ENCODE measurements around the gene ATP9B. TPM values are rescaled to one million over a fixed set of nuclear protein-coding genes. Genes with fewer than 3 reads are reported as not detected.
A peak's percentile ranks its signal among the peaks of the same experiment; 100 is the strongest.
"Not testable (repeated sequence)": the region's sequence is repeated elsewhere in the genome, so short reads cannot be mapped to it uniquely, and the experiment has no call there.

ATP9B gene
- total RNA-seq, 1 donor from 2014 or later = 45.3 TPM

GRCh38 chr18:79070486-79070885 is 1.3 kb downstream of the ATP9B start:
- H3K36me3 Mint-ChIP-seq (ENCODE audit: insufficient read depth) = peaks cover 29% of the 10 kb centered on the region
- DNase-seq (ENCODE audit: low spot score, unreplicated experiment) = no peak
- peak overlapping the region; percentile 88 for H3K4me3 Mint-ChIP-seq (ENCODE audit: low read depth)
- TF ChIP-seq, protein P1, sequence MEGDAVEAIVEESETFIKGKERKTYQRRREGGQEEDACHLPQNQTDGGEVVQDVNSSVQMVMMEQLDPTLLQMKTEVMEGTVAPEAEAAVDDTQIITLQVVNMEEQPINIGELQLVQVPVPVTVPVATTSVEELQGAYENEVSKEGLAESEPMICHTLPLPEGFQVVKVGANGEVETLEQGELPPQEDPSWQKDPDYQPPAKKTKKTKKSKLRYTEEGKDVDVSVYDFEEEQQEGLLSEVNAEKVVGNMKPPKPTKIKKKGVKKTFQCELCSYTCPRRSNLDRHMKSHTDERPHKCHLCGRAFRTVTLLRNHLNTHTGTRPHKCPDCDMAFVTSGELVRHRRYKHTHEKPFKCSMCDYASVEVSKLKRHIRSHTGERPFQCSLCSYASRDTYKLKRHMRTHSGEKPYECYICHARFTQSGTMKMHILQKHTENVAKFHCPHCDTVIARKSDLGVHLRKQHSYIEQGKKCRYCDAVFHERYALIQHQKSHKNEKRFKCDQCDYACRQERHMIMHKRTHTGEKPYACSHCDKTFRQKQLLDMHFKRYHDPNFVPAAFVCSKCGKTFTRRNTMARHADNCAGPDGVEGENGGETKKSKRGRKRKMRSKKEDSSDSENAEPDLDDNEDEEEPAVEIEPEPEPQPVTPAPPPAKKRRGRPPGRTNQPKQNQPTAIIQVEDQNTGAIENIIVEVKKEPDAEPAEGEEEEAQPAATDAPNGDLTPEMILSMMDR (IDR thresholded peaks at IDR 0.05; ENCODE audit: unreplicated experiment) = no peak
- H3K9me3 Mint-ChIP-seq (ENCODE audit: low read depth) = peaks cover 35% of the 10 kb centered on the region
- peak overlapping the region; percentile 93 for H3K27ac Mint-ChIP-seq
- H3K27me3 Mint-ChIP-seq = peaks cover 23% of the 10 kb centered on the region
- peaks cover 9% of the 10 kb centered on the region for H3K4me1 Mint-ChIP-seq (ENCODE audit: low read depth)

- DNase-seq (ENCODE audit: low spot score, unreplicated experiment) = no peak
- Mint-ChIP-seq H3K4me3 (ENCODE audit: low read depth) (peak overlapping the region; percentile 88), H3K9me3 (ENCODE audit: low read depth) (peaks cover 32% of the 10 kb centered on the region), H3K27ac (no peak overlapping the region), H3K36me3 (ENCODE audit: insufficient read depth) (peaks cover 32% of the 10 kb centered on the region), H3K4me1 (ENCODE audit: low read depth) (peaks cover 9% of the 10 kb centered on the region), H3K27me3 (peaks cover 17% of the 10 kb centered on the region)
- TF ChIP-seq, protein P1 (IDR thresholded peaks at IDR 0.05; ENCODE audit: unreplicated experiment) = no peak
These were observed 1.8 kb downstream of the ATP9B start for GRCh38 chr18:79071037-79071436.

DNA sequence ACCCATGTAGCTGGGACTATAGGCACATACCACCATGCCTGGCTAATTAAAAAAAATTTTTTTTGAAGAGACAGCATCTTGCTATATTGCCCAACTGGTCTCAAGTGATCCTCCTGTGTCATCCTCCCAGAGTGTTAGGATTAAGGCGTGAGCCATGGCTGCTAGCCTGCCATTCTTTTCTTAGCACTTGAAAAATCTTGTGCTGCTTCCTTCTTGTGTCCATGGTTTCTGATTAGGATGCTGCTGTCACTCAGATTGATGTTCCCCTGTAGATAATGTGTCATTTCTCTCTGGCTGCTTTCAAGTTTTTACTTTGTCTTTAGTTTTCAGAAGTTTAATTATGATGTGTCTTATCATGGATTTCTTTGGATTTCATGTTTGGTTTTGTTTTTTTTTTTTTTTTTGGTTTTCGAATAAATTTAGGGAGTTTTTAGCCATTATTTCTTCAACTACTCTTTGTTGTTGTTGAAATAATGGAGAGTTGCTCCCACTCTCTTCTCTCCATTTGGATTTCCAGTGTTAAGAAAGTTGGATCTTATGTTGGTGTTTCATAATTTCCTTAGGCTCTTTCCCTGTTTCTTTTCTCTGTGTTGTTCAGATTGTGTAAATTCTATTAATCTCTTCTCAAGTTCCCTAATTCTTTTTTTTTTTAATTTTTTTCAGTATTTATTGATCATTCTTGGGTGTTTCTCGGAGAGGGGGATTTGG is 2.5 kb downstream of the ATP9B start:
- H3K4me3 Mint-ChIP-seq (ENCODE audit: low read depth) = peak overlapping the region; percentile 40
- H3K9me3 Mint-ChIP-seq (ENCODE audit: low read depth) = peaks cover 27% of the 10 kb centered on the region
- peaks cover 11% of the 10 kb centered on the region for H3K27me3 Mint-ChIP-seq
- DNase-seq (ENCODE audit: low spot score, unreplicated experiment) = no peak
- peaks cover 9% of the 10 kb centered on the region for H3K4me1 Mint-ChIP-seq (ENCODE audit: low read depth)
- H3K36me3 Mint-ChIP-seq (ENCODE audit: insufficient read depth) = peaks cover 32% of the 10 kb centered on the region
- TF ChIP-seq, protein P1 (IDR thresholded peaks at IDR 0.05; ENCODE audit: unreplicated experiment) = no peak
- peak overlapping the region; percentile 74 for H3K27ac Mint-ChIP-seq

- not testable (repeated sequence) for DNase-seq (ENCODE audit: low spot score, unreplicated experiment); H3K27ac Mint-ChIP-seq; H3K4me1 Mint-ChIP-seq (ENCODE audit: low read depth); H3K27me3 Mint-ChIP-seq; H3K4me3 Mint-ChIP-seq (ENCODE audit: low read depth)
- Mint-ChIP-seq H3K36me3 (ENCODE audit: insufficient read depth) (peaks cover 33% of the 10 kb centered on the region), H3K9me3 (ENCODE audit: low read depth) (peaks cover 22% of the 10 kb centered on the region)
These were observed 3.5 kb downstream of the ATP9B start for GRCh38 chr18:79072655-79073054.

- Mint-ChIP-seq H3K36me3 (ENCODE audit: insufficient read depth) (peaks cover 68% of the 10 kb centered on the region), H3K27me3 (no peaks in the 10 kb centered on the region), H3K9me3 (ENCODE audit: low read depth) (peaks cover 45% of the 10 kb centered on the region), H3K4me1 (ENCODE audit: low read depth) (no peaks in the 10 kb centered on the region), H3K4me3 (ENCODE audit: low read depth) (no peak overlapping the region), H3K27ac (no peak overlapping the region)
- no peak for DNase-seq (ENCODE audit: low spot score, unreplicated experiment)
- TF ChIP-seq, protein P1 (IDR thresholded peaks at IDR 0.05; ENCODE audit: unreplicated experiment) = no peak
These were observed 8.0 kb downstream of the ATP9B start for GRCh38 chr18:79077181-79077580.

GRCh38 chr18:79078791-79079190 is 9.6 kb downstream of the ATP9B start:
- Mint-ChIP-seq H3K36me3 (ENCODE audit: insufficient read depth) (peaks cover 67% of the 10 kb centered on the region), H3K9me3 (ENCODE audit: low read depth) (peaks cover 48% of the 10 kb centered on the region)
- H3K4me3 Mint-ChIP-seq (ENCODE audit: low read depth); H3K27me3 Mint-ChIP-seq; DNase-seq (ENCODE audit: low spot score, unreplicated experiment); H3K4me1 Mint-ChIP-seq (ENCODE audit: low read depth); H3K27ac Mint-ChIP-seq: not testable (repeated sequence)

Data from progenitor cell of endocrine pancreas (in vitro differentiated cells).